GM12878 (cell line): ENCODE measurements around the gene PCDHA12.

Source experiments
- EED ChIP-seq: sonication (generic); IDR thresholded peaks from 2 replicates; pipeline ENCODE4 v1.6.1; 2016; ENCODE audit warnings: antibody characterized with exemption, low read depth
- IRF3 ChIP-seq: fragments of 450-650 bp; IDR thresholded peaks from 2 replicates; pipeline ENCODE4 v1.6.1; 2014; ENCODE audit warnings: mild to moderate bottlenecking
- NBN ChIP-seq: fragments of 450-650 bp; IDR thresholded peaks from 2 replicates; pipeline ENCODE4 v1.6.1; 2016
- REST ChIP-seq: IDR thresholded peaks from 2 replicates; pipeline ENCODE4 v1.6.1; 2012; ENCODE audit warnings: mild to moderate bottlenecking, low read depth, low read length
- ZZZ3 ChIP-seq: IDR thresholded peaks from 2 replicates; pipeline ENCODE4 v1.6.1; 2011; ENCODE audit warnings: low read depth; ENCODE audit not compliant: control insufficient read depth, insufficient read length

GRCh38 chr5:140881889-140882590, 6.9 kb downstream of the PCDHA12 start, which contains the start of gene PCDHA13:
- TF ChIP-seq EED: no peak
- no peak for TF ChIP-seq IRF3
- TF ChIP-seq ZZZ3: no peak
- TF ChIP-seq REST: no peak
- TF ChIP-seq NBN: no peak
